Activated CD4-positive, alpha-beta T cell treated with anti-CD3 and anti-CD28 coated beads, Interleukin-2, amount 50 U/mL, for 4 hours (primary cell): Measurements from ENCODE around the gene FAM110D.

Experiments
- DNase-seq, 2 experiments: peaks; one replicate each; pipeline ENCODE4 v3.0.0-alpha.2; 2020

Gene FAM110D

DNA sequence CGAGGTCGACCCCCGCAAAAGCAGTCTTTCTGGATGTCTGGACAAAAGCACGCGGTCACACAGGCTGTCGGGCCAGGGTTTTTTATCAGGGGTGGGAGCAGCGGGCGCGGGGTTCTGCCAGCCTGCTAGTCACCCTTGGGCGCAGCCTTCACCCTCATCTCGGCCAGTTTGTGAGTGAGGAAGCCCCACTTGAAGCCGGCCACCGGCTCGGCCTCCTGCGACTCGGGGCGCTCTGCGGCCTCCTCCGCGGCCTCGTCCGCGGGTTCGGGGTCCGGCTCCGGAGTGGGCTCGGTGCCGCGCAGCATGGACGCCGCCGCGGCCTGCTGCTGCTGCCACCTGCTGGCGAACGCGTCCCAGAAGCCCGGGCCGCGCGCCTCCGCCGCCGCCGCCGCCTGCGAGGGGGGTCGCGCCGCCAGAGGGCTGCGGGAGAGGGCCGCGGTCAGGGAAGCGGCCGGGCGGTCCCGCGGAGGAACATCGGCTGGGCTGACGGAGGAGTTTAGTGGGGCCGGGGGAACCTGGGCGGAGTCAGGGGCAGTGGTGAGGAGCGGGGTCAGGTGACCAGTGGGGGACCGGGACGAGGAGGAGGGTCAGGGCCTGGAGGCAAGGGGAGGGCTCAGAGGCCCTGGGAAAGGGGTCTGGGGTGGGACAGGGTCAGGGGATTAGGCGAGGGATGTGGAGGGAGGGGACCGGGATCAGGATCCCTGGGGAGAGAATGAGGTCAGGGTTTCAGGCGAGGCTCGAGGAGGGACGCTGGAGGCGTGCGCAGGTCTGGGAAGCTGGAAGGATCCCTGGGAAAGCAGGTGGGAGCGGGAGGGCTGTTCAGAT is 5.4 kb downstream of the FAM110D start:
- peak; percentile 33 to 35 for DNase-seq

DNA sequence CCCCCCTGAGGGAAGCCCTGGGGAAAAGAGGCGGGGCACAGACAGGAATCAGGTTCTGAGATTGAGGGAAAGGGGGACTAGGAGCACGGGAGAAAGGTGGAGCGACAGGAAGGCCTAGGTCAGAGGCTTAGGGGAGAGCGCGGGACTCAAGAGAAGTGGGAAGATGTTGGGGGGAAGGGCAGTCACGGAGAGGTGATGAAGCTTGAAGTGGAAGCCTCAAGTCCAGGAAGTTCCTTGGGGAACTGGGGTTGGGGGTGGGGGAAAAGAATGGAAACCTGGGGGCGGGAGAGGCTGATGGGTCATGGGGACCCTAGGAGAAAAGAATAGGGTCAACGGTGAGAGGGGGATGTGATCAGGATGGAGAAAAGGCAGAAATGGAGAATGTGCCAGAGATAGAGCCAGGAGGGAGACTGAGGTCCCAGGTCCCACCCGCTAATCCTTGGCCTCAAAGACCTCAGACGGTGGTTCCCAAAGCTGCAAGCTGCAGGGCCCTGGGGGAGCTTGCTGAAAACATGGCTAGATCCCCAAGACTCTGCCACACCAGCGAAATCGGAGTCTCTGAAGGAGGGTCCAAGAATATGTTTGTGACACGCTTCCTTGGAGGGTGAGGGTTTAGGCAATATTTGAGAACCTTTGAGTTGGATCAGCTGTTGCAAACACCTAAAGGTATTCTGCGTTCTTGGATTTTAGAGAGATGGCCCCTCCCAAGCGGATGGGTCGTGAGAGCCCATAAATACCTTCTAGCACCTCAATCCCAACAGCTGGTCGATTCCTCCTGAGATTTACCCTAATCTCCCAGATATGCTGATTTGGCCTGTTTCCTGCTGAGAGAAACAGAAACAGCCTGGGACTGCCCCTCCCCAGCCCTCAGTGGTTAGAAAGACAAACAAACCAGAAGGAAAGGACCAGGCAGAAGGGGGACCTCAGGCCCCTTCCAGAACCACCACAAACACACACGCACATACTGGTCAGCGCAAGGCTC is 6.3 kb downstream of the FAM110D start:
- no peak for DNase-seq

DNA sequence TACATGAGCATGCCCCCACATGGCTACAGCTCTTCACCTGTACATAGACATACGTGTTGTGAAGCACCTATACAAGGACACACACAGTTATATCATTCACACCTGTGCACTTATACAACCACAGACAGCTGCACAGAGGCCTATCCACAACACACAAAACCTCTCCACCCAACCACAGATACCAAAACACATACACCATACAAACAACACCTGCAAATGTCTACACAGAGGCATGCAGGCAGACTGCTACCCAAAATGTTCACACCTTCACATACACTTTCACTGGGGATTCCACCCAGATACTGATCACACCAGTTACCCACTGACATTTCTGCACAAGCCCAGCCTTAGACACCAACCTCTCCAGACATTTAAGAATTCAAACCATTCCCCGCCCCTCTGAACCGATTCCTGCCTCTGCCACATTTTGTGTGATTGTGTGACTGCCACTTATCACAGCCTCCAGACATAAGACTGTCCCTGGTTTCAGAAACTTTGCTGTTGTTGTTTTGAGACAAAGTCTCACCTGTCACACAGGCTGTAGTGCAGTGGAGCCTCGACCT is 7.9 kb downstream of the FAM110D start:
- DNase-seq, result no peak

DNA sequence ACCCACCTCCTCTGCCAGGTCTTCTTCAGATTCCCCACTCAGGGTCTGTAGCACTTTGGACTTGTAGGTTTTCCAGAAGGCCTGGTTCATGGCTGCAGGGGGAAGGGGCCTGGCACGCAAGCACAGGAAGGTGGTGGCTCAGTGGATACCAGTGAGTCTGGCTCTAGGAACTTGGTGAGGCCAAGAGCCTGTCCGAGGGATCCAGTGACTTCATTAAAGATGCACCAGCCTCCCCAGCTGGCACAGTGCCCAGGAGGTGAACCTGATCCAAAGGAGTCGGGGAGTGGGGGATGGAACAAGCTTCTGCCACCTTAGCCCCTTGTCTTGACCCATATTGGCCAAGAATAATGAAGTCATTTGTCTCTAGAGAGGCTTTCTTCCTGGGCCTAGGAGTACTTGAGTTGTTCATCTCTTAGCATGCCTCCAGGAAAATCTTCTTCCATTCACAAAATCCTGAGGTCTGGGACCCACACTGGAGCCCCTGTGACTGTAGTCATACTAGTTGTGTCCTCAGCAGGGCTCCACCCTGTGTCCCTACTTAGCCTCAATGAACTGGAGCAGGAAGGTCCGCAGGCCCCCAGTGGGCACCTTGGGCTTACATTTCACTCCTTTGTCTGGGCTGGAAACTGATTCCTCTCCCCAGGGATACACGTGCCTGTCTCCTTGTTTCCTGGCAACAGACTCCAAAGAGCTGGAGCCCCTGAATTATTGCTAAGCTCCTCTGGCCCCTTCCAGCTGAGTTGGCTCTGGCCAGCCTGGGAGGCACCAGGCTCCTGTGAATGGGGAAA is 9.7 kb downstream of the FAM110D start, which contains the start of gene C1orf232:
TSS of gene C1orf232 (minus strand) at position 554 of the 788 bp plus-strand sequence. CDS start at position 90, 464 bp downstream.
- DNase-seq, result no peak

DNA sequence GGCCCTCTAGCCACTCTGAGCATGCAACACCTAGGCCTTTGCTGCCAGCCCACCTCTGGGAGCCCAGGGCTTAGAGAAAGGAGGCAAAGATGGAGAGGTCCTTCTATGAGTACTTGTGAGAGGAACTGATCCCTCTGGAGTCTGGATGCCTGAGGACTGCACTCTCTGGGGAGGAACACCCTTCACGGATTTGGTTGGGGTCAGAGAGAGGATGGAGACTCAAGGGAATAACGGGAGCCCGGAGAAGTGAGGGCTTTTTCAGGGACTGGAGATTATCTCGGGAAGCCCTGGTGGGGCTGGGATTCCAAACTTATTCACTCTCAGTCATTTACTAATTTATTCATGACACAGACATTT is 10.3 kb downstream of the FAM110D start:
- no peak for DNase-seq

DNA sequence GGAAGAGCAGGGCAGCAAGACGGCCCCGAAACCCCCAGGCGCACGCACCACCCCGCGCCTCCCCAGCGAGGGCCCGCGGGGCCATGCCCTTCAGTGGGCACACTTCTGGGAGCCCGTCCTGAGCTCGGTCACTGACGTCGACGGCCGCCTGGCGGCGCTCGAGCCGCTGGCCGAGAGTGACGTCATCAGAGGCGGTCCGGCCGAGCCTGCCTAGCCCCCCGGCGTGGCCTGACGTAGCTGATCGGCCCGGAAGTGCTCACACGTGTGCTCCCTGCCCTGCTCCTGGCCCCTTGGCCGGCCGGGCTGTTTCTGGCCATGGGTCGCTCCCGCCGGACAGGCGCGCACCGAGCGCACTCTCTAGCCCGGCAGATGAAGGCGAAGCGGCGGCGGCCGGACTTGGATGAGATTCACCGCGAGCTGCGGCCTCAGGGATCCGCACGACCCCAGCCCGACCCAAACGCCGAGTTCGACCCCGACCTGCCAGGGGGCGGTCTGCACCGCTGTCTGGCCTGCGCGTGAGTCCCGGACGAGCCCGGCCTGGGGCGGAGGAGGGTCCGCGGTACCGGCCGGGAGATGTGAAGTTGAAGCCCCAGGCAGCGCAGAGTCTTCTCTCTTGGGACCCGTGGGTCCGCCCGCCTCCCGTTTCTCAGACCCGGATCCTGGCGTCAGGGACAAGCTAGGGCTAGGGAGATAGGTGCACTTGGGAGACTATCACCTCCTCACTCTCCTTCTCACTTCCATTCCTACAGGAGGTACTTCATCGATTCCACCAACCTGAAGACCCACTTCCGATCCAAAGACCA is 11.0 kb downstream of the FAM110D start, which contains the start of gene ZNF593:
TSS of gene ZNF593 (plus strand) at position 240 of the 803 bp plus-strand sequence. CDS start at position 316, 76 bp downstream.
- peak; percentile 75 to 82 for DNase-seq

DNA sequence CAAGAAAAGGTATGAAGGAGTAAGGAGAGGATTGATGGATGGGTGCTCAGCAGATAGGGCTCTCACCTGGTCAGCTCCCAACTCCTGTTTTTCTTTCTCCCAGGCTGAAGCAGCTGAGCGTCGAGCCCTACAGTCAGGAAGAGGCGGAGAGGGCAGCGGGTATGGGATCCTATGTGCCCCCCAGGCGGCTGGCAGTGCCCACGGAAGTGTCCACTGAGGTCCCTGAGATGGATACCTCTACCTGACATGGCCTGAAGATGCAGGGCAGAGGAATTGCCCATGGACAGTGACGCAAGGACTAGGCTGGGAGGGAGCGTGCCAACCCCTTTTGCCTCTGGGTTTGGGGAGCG is 11.6 kb downstream of the FAM110D start:
- DNase-seq, result no peak

DNA sequence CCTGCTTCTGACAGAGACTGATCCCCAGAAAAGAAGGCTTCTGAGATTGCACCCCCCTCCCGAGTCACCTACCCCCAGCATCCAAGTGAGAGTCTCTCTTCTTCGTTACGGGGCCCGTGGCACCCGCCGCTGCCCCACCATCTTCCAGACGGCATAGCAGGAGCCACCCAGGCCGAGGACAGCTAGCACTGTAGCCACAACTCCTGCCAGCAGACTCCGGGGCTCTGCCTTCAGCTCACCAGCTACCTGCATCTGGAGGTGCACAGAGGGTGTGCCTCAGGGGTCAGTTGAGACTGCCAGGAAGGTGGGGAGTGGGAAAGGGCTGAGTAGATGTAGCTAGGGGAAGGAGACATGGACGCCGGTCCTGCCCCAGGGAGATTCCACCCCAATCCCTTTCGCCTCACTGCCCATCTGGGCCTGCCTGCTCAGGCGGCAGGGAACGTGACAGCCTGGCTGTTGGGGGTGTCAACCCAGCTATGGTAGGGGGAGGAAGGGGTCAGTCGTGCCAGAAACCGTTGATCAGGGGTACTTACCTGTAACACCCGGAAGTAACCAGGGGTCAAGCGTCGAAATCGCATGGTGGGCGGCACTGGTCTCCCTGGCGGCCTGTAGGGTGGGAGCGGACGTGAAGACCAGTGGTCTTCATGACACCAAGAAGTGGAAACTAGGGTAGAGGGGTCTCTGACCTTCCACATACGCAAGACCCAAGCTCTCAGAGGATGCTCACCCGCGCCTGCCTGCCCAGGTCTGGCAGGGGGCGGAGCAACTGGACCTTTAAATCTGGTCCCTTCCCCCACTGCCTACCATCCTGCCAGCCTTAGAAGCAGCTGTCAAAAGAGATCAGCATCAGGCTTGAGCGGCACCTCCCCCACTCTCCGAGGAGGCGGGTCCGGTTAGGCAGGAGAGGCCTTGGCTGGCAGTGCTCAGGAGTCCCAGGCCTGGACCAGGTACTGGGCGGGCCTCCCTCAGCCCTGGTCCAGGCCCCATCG is 12.5 kb downstream of the FAM110D start, which contains the start of gene ZNF593OS:
TSS of gene ZNF593OS (minus strand) at position 749 of the 989 bp plus-strand sequence. CDS start at position 578, 171 bp downstream.
- DNase-seq, result no peak

DNA sequence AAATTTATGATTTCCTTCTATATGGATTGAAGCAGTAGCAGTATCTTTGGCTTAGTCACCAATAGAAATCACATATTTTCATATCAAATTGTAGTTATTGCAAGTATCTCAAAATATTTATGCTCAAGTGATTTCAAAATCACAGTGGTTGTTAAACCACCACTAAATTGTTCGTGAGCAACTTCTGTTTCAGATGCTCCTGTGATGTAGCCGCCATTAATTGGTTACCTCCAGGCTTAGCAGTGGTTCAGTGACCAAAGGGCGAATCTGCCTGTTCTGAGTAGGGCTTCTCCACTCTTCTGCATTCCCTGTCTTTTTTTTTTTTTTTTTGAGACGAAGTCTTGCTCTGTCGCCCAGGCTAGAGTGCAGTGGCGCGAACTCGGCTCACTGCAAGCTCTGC is 16.5 kb downstream of the FAM110D start:
- no peak for DNase-seq

DNA sequence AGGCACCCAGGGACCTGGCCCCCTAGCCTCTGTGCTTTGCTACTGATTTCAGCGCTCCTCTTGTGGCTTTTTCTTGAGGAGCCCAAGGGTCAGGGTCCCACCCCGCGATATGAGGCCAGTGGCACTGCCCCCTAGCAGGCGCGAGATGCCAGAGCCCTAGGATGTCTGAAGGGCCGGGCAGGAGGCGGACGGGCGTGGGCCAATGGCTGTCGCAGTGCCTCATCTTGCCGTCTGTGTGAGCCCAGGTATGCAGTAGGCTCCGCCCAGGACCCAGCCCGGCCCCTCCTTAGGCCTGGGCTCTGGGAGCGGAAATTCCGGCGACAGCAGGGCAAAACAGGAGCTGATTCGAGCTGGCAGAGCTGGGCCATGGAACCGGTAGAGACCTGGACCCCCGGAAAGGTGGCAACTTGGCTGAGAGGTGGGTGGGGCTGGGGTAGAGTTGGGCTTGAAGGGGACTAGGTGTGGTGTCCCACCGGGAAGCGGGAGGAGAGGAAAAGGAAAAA is 18.4 kb downstream of the FAM110D start, which contains the start of gene CNKSR1:
TSS of gene CNKSR1 (plus strand) at position 310 of the 503 bp plus-strand sequence. CDS start at position 367, 57 bp downstream.
- no peak for DNase-seq

DNA sequence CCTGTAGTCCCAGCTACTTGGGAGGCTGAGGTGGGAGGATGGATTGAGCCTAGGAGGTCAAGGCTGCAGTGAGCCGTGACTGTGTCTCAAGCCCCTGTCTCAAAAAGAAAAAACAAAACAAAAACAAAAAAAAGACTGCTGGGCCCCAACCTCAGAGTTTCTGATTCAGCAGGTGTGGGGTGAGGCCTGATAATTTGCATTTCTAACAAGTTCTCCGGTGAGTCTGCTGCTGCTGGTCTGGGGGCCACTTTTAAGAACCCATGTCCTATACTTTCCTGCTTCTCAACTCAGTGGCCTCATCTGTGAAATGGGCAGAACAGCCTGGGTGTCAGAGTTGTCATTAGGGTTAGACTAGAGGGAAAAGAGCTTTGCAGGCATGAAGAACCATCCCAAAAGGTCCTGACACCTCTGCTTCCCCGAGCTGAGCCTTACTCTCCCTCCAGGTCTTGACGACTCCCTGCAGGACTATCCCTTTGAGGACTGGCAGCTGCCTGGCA is 21.2 kb downstream of the FAM110D start:
- no peak for DNase-seq

DNA sequence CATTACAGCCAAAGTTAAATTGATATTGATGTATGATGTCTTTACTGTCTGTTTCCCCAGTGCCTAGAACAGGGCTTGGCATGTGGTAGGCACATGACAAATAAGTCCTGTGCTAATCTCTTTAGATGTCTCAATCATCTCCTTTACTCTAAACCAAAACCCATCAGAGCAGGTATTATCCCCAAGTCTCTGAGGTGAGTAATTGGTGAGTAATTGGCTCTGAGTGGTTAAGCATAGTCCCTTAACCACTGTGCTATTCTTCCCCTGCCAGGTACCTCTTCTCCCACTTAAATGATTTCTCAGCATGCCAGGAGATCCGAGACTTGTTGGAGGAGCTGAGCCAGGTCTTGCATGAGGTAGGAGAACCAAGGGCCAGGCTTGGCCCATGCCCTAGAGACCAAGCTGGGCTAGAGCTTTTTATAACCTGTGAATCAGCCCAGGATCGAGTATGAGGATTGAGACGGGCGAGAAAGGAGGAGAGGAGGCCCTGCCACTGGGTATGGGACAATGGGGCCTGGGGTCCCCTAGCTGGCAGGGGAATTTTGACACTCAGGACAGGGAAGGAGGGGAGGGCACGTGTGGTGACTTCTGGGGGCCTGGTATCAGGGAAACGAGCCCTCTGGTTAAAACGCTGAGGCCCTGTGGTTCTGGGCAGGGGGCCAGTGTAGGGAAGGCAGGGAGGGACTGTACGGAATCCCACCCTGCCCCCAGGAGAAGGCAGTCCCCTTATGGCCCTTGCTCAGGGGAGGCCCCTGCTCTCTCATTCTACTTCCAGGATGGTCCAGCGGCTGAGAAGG is 22.9 kb downstream of the FAM110D start:
- no peak for DNase-seq

DNA sequence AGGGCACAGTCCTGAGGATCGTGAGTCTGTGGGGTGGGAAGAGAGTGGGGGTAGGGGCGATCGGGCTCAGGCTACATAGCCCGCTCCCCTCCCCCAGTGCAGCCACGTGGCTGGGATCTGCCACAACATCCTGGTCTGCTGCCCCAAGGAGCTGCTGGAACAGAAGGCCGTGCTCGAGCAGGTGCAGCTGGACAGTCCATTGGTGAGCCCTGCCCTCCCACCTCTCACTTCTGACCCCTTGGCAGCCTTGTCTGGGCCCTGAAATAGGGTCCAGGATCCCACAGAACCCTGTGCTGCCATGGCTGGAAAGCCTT is 23.5 kb downstream of the FAM110D start:
- DNase-seq, result no peak

DNA sequence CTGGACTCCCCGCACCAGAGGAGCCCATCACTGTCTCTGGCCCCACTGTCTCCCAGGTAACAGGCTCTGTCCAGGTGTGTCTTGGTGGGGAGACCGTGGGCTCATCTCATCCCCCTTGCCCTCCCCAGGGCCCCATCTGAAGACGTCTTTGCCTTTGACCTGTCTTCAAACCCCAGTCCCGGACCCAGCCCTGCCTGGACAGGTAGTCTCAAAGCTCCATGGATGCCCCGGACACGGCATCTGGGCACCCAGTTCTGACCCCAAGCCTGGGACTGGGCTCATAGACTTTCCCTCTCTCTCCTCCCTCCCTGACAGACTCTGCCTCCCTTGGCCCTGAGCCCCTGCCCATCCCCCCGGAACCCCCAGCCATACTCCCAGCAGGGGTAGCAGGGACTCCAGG is 25.2 kb downstream of the FAM110D start:
- DNase-seq, result no peak

DNA sequence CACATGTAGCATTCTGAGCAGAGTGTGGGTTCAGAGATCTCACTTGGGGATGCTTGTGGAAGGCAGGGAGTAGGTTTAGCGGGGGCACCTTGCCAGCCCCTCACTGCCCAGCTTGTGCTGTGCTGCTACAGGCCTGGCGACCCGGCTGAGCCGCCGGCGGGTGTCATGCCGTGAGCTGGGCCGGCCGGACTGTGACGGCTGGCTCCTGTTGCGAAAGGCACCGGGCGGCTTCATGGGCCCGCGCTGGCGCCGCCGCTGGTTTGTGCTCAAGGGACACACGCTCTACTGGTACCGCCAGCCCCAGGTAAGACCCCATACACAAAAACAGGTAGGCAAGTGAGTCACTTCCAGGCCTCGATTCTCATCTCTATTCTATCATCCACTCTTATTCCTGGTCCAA is 26.0 kb downstream of the FAM110D start:
- DNase-seq, result no peak

DNA sequence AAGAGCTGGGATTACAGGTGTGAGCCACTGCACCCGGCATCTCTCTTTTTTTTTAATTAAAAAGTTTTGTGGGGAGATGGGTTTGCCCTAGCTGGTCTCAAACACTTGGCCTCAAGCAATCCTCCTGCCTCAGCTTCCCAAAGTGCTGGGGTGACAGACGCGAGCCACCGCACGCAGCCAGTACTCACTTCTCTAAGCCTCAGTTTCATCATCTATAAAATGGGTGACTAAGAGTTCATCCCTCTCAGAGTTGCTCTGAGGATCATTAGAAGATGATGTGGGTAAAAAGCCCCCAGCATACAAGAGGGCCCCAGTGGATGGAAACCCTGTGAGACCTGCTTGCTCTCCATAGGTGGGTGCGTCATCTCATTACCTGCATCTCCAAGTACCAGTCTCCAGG is 29.0 kb downstream of the FAM110D start:
- no peak for DNase-seq

DNA sequence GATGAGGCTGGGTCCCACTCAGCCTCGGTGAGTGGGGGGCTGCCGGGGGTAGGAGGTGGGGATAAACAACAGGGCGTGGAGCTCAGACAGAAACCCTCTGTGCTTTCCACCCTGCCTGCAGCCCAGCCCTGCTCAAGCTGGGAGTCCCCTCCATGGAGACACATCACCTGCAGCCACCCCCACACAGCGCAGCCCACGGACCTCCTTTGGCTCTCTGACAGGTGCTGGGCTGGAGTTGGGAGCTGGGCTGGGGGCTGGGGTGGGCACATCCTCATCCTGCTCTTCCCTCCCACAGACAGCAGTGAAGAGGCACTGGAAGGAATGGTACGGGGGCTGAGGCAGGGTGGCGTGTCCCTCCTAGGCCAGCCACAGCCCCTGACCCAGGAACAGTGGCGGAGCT is 29.6 kb downstream of the FAM110D start:
- DNase-seq, result no peak

DNA sequence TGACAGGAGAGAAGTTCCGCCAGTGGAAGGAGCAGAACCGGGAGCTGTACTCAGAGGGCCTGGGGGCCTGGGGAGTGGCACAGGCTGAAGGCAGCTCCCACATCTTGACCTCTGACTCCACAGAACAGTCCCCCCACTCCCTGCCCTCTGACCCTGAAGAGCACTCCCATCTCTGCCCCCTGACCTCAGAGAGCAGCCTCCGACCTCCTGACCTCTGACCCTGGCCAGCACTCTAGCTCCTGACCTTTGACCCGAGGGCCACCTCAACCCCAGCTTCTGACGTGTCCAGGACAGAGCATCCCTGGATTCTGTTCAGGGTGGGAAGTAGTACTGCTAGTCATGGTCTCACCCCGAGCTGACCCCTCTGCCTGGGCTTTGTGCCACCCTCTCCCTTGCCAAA is 30.5 kb downstream of the FAM110D start:
- DNase-seq, result no peak

DNA sequence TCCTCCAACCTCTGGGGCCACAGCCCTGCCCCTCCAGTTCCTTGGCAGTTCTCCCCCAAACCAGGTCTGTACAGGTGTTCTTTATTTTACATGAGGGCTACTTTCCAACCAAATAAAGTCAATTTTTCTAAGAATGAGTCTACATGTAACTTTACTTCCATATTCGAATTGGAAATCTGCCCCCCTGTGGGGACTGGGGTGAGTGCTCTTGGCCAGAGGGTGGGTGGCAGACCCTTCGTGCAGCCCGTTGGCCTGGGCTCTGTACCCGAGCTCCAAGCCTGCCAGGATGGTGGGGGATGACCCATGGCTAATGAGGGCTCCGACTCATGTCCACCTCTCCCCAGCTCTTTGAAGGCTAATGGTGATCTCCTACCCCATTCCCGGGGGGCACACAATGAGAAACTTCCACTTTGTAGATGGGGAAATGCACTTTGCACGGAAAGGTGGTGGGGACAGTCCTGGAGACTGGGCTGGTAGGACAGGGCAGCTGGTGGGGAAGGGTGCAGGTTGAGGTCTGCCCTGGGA is 30.9 kb downstream of the FAM110D start:
- no peak for DNase-seq
